Mesenchymal stem cell (in vitro differentiated cells and primary cell): ENCODE results near the gene HPSE2.
A peak's percentile ranks its signal among the peaks of the same experiment; 100 is the strongest.

ENCODE experiments used
- DNase-seq: peaks from one replicate; pipeline ENCODE4 v3.0.0-alpha.2; 2013
- H2AFZ ChIP-seq: one replicate; pipeline ENCODE4 v1.6.1; 2013; ENCODE audit warnings: low read depth, mild to moderate bottlenecking, control low read depth, inconsistent platforms, low read length, moderate library complexity
- H2AK5ac ChIP-seq: 2 replicates; pipeline ENCODE4 v1.6.1; 2013; ENCODE audit warnings: low read length, moderate library complexity, mild to moderate bottlenecking, inconsistent platforms; ENCODE audit not compliant: severe bottlenecking
- H2BK120ac ChIP-seq: one replicate; pipeline ENCODE4 v1.6.1; 2013; ENCODE audit warnings: low read depth, mild to moderate bottlenecking, inconsistent platforms, low read length, moderate library complexity
- H2BK12ac ChIP-seq, 2 experiments: one replicate each; pipeline ENCODE4 v1.6.1; 2013; ENCODE audit warnings: inconsistent platforms in 2 of 2, low read length in 2 of 2, mild to moderate bottlenecking in 2 of 2, moderate library complexity in 2 of 2, control low read depth in 1 of 2
- H2BK15ac ChIP-seq: one replicate; pipeline ENCODE4 v1.6.1; 2013; ENCODE audit warnings: mild to moderate bottlenecking, low read depth, inconsistent platforms; ENCODE audit not compliant: poor library complexity, severe bottlenecking
- H2BK5ac ChIP-seq: 2 replicates; pipeline ENCODE4 v1.6.1; 2013; ENCODE audit warnings: low read depth, mild to moderate bottlenecking, low read length, control low read depth, inconsistent platforms; ENCODE audit not compliant: poor library complexity, severe bottlenecking
- H3K14ac ChIP-seq, 2 experiments: one replicate each; pipeline ENCODE4 v1.6.1; 2013; ENCODE audit warnings: inconsistent platforms in 2 of 2, low read length in 2 of 2, control low read depth in 1 of 2, mild to moderate bottlenecking in 1 of 2, moderate library complexity in 1 of 2
- H3K18ac ChIP-seq, 2 experiments: one replicate each; pipeline ENCODE4 v1.6.1; 2013; ENCODE audit warnings: inconsistent platforms in 2 of 2, low read length in 2 of 2, control low read depth in 1 of 2, low read depth in 1 of 2, mild to moderate bottlenecking in 1 of 2
- H3K23ac ChIP-seq, 2 experiments: one replicate each; pipeline ENCODE4 v1.6.1; 2013; ENCODE audit warnings: inconsistent platforms in 2 of 2, low read length in 2 of 2, mild to moderate bottlenecking in 2 of 2, moderate library complexity in 2 of 2, control low read depth in 1 of 2
- H3K27ac ChIP-seq: 2 replicates; pipeline ENCODE4 v1.5.1; 2013; ENCODE audit warnings: mild to moderate bottlenecking, moderate library complexity, low read length, control low read depth, inconsistent platforms; ENCODE audit not compliant: poor library complexity, severe bottlenecking
- H3K27me3 ChIP-seq, 2 experiments: 2 replicates each; pipeline versions ENCODE4 v1.6.1 to v1.7.0; 2013; ENCODE audit warnings: low read length in 2 of 2, mild to moderate bottlenecking in 2 of 2, moderate library complexity in 2 of 2, control low read depth in 1 of 2, inconsistent platforms in 1 of 2; ENCODE audit not compliant: control insufficient read depth in 1 of 2, insufficient read depth in 1 of 2
- H3K36me3 ChIP-seq, 2 experiments: 2 replicates each; pipeline versions ENCODE4 v1.6.1 to v1.7.0; 2013; ENCODE audit warnings: low read length in 2 of 2, control low read depth in 1 of 2, inconsistent platforms in 1 of 2, low read depth in 1 of 2, mild to moderate bottlenecking in 1 of 2; ENCODE audit not compliant: insufficient read depth in 2 of 2, control insufficient read depth in 1 of 2
- H3K4ac ChIP-seq, 2 experiments: one replicate each; pipeline ENCODE4 v1.6.1; 2013; ENCODE audit warnings: inconsistent platforms in 2 of 2, low read length in 2 of 2, mild to moderate bottlenecking in 2 of 2, moderate library complexity in 2 of 2, control low read depth in 1 of 2, low read depth in 1 of 2
- H3K4me1 ChIP-seq: 2 replicates; pipeline ENCODE4 v1.6.1; 2013; ENCODE audit warnings: low read depth, low read length, control low read depth; ENCODE audit not compliant: control insufficient read depth, insufficient read depth
- H3K4me2 ChIP-seq: 2 replicates; pipeline ENCODE4 v1.6.1; 2013; ENCODE audit warnings: low read length, mild to moderate bottlenecking, inconsistent platforms; ENCODE audit not compliant: poor library complexity, severe bottlenecking
- H3K4me3 ChIP-seq, 2 experiments: 2 replicates each; pipeline versions ENCODE4 v1.5.1 to v1.7.0; 2013; ENCODE audit warnings: low read length in 2 of 2, mild to moderate bottlenecking in 2 of 2, control low read depth in 1 of 2, low read depth in 1 of 2; ENCODE audit not compliant: insufficient read depth in 1 of 2
- H3K79me1 ChIP-seq: replicated peaks from 2 replicates; pipeline ENCODE4 v1.6.1; 2013; ENCODE audit warnings: mild to moderate bottlenecking, control low read depth, low read length, inconsistent platforms; ENCODE audit not compliant: poor library complexity, severe bottlenecking
- H3K9ac ChIP-seq: 2 replicates; pipeline ENCODE4 v1.7.0; 2013; ENCODE audit warnings: mild to moderate bottlenecking, low read length, moderate library complexity
- H3K9me3 ChIP-seq: 2 replicates; pipeline ENCODE4 v1.7.0; 2013; ENCODE audit warnings: mild to moderate bottlenecking, low read length; ENCODE audit not compliant: control insufficient read depth
- H4K8ac ChIP-seq: one replicate; pipeline ENCODE4 v1.6.1; 2013; ENCODE audit warnings: inconsistent platforms, mild to moderate bottlenecking, low read length, moderate library complexity
- H4K91ac ChIP-seq: one replicate; pipeline ENCODE4 v1.6.1; 2013; ENCODE audit warnings: mild to moderate bottlenecking, low read length, inconsistent platforms
- whole genome bisulfite sequencing: methylation state at CpG from one replicate; pipeline ENCODE4 v1.1.7; 2013; ENCODE audit warnings: mixed read lengths; 5-methylcytosine and 5-hydroxymethylcytosine counted together

The HPSE2 gene

DNA sequence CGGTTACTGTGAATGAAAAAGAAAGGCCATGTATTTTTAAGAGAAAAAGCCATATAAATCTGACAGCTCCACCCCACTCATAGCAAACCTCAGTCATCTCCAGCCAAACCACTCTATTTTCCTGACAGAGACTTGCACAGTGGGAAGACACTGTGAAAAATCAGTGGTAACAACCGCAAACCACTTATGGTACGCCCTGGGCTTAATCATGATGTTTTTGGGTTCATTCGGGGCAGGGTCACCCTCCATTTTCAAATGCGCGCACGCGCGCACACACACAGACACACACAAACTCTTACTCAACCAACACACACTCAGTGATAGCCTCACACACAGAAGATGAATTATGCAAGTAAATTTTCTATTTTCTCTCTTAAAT lies 706.9 kb downstream of the HPSE2 start:
- no peaks in the 10 kb centered on the region for H3K79me1 ChIP-seq
- H4K91ac ChIP-seq: no peak overlapping the region
- no peak overlapping the region for H4K8ac ChIP-seq
- H3K9ac ChIP-seq: no peak overlapping the region
- no peak overlapping the region for H3K27ac ChIP-seq
- WGBS: 100% methylated on average over 9 of the region's 9 CpGs
- no peak overlapping the region for H3K14ac ChIP-seq
- H3K4me3 ChIP-seq: no peak overlapping the region
- no peak overlapping the region for H2BK12ac ChIP-seq
- peaks cover 0 to 4% of the 10 kb centered on the region in 2 experiments for H3K27me3 ChIP-seq
- peak overlapping the region; percentile 5 for H2BK120ac ChIP-seq
- H3K36me3 ChIP-seq: no peaks in the 10 kb centered on the region
- no peak overlapping the region for H3K4me2 ChIP-seq
- H3K4ac ChIP-seq: no peak overlapping the region
- no peaks in the 10 kb centered on the region for H3K9me3 ChIP-seq
- no peak overlapping the region for H2AK5ac ChIP-seq
- H3K4me1 ChIP-seq: no peaks in the 10 kb centered on the region
- no peak for DNase-seq
- no peak overlapping the region for H3K23ac ChIP-seq
- no peak overlapping the region for H3K18ac ChIP-seq
- no peak overlapping the region for H2AFZ ChIP-seq
- H2BK15ac ChIP-seq: no peak overlapping the region
- H2BK5ac ChIP-seq: no peak overlapping the region

DNA sequence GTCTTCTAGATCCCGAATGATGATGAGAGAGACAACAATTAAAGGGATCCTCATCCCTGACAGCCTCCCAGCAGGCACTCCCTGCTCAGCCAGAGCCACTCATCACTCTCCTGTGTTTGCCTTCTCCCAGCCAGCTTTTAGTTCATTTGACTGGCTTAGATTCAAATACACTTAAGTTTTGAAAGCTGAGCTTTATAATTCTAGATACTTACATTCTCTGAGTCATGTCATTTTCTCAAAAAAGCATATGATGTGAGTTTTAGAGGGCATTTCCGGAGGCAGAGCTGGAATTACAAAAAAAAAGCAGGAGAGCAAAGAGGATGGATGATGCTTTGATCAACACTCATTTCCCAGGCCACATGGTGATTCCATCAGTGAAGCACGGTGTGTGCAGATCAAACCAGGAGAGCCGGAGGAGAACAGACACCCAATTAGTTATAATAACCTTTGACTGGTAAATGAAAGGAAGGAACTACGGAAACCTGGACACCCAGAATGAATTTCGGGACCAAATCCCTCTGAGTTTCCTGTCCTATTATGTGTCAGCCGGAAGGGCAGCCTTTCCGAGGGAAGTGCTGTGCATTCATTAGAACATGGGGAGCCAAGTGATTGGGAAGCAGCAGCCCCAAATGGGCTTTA lies 707.4 kb downstream of the HPSE2 start:
- no peaks in the 10 kb centered on the region for H3K36me3 ChIP-seq
- H2AFZ ChIP-seq: no peak overlapping the region
- no peak overlapping the region for H2BK15ac ChIP-seq
- peak overlapping the region; percentile 6 for H3K9ac ChIP-seq
- no peak overlapping the region for H2BK12ac ChIP-seq
- H3K79me1 ChIP-seq: no peaks in the 10 kb centered on the region
- no peak overlapping the region for H3K23ac ChIP-seq
- no peak overlapping the region for H2AK5ac ChIP-seq
- H3K4me3 ChIP-seq: no peak overlapping the region
- no peak overlapping the region for H4K91ac ChIP-seq
- peak; percentile 65 for DNase-seq
- 86% methylated on average over 8 of the region's 8 CpGs for WGBS
- H3K4me1 ChIP-seq: no peaks in the 10 kb centered on the region
- H3K9me3 ChIP-seq: no peaks in the 10 kb centered on the region
- H3K27ac ChIP-seq: no peak overlapping the region
- no peak overlapping the region for H3K4me2 ChIP-seq
- H3K14ac ChIP-seq: no peak overlapping the region
- H4K8ac ChIP-seq: no peak overlapping the region
- H3K4ac ChIP-seq: no peak overlapping the region
- H3K27me3 ChIP-seq: peaks cover 0 to 4% of the 10 kb centered on the region in 2 experiments
- peak overlapping the region; percentile 5 for H2BK120ac ChIP-seq
- no peak overlapping the region for H2BK5ac ChIP-seq
- no peak overlapping the region for H3K18ac ChIP-seq

DNA sequence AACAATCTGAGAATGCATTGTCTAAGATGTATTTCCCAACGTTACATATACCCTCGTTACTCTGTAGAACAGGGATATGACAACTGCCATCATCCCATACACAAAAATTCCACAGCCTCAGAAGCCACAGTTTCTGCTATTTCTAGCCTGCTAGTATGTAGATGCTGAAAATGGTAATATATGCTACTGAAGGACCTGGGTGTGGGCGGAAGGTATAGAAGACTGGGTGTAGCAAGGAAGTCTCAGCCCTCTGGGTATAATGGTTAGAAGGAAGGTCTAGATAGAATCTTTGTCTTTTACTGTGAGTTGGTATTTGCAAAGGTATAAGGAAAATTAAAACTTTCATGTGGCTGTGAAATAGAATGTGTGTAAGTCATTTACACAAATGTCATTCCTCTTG lies 709.7 kb downstream of the HPSE2 start:
- no peak for DNase-seq
- H2AK5ac ChIP-seq: no peak overlapping the region
- H3K4ac ChIP-seq: no peak overlapping the region

GRCh38 chr10:98524124-98524523 lies 711.5 kb downstream of the HPSE2 start:
- 77% methylated on average over 7 of the region's 8 CpGs for WGBS
- Histone ChIP-seq H3K27ac (no peak overlapping the region), H2AK5ac (no peak overlapping the region), H2BK120ac (no peak overlapping the region), H3K14ac (no peak overlapping the region), H3K9ac (no peak overlapping the region), H2BK15ac (no peak overlapping the region), H3K23ac (no peak overlapping the region), H3K27me3 (peaks cover 0 to 4% of the 10 kb centered on the region in 2 experiments), H4K91ac (no peak overlapping the region), H3K4me3 (no peak overlapping the region), H2BK5ac (no peak overlapping the region), H3K4ac (no peak overlapping the region), H2BK12ac (no peak overlapping the region), H3K18ac (no peak overlapping the region), H2AFZ (no peak overlapping the region), H3K4me1 (no peaks in the 10 kb centered on the region), H3K4me2 (no peak overlapping the region), H3K9me3 (no peaks in the 10 kb centered on the region), H3K79me1 (no peaks in the 10 kb centered on the region), H4K8ac (peak overlapping the region; percentile 27), H3K36me3 (no peaks in the 10 kb centered on the region)
- DNase-seq: peak; percentile 88

More for the DNA sequence above, 709.7 kb downstream of the HPSE2 start:
- no peak overlapping the region for H2AFZ ChIP-seq
- H3K4me1 ChIP-seq: no peaks in the 10 kb centered on the region
- no peak overlapping the region for H3K4me2 ChIP-seq
- no peak overlapping the region for H3K27ac ChIP-seq
- no peak overlapping the region for H2BK120ac ChIP-seq
- H3K14ac ChIP-seq: no peak overlapping the region
- no peaks in the 10 kb centered on the region for H3K9me3 ChIP-seq
- H3K9ac ChIP-seq: no peak overlapping the region
- H2BK5ac ChIP-seq: no peak overlapping the region
- no peak overlapping the region for H3K4me3 ChIP-seq
- H3K27me3 ChIP-seq: peaks cover 0 to 4% of the 10 kb centered on the region in 2 experiments
- H2BK12ac ChIP-seq: no peak overlapping the region
- no peak overlapping the region for H3K23ac ChIP-seq
- H3K18ac ChIP-seq: no peak overlapping the region
- no peak overlapping the region for H2BK15ac ChIP-seq
- WGBS: 99% methylated on average over 2 of the region's 3 CpGs
- H3K36me3 ChIP-seq: no peaks in the 10 kb centered on the region
- H4K8ac ChIP-seq: no peak overlapping the region
- no peaks in the 10 kb centered on the region for H3K79me1 ChIP-seq
- no peak overlapping the region for H4K91ac ChIP-seq
